Panc1 (cell line): Measurements from ENCODE around the gene GAL3ST3. TPM values are rescaled to one million over a fixed set of nuclear protein-coding genes. Genes with fewer than 3 reads are reported as not detected.

ENCODE experiments used
- ATAC-seq: fragments of 200-7000 bp; cut with Tn5 transposase; 2 replicates; pipeline ENCODE4 v1.9.1; 2020; ENCODE audit warnings: mild to moderate bottlenecking, moderate library complexity
- BruUV-seq: library from RNA; stranded (reverse); fragments of 400-500 nt; replicated peaks from 2 replicates; lab custom pipeline; 2021; lab: Mats Ljungman, UMichigan
- CTCF ChIA-PET: fragments of 300-600 bp; sonication (Branson Sonifier 250); formaldehyde crosslinking; loops from one replicate; lab custom pipeline; 2022; ENCODE audit warnings: antibody characterized with exemption; lab: Charles Lee
- POLR2A ChIA-PET: fragments of 300-600 bp; sonication (Branson Sonifier 250); formaldehyde crosslinking; loops from one replicate; lab custom pipeline; 2022; ENCODE audit warnings: antibody characterized with exemption; lab: Charles Lee
- DNase-seq: peaks from one replicate; pipeline ENCODE4 v3.0.0-alpha.2; 2010; ENCODE audit warnings: low read depth, low spot score
- H3K27ac ChIP-seq: 2 replicates; pipeline ENCODE4 v1.5.1; 2011; ENCODE audit warnings: mild to moderate bottlenecking, low read length, inconsistent platforms
- H3K27me3 ChIP-seq: fragments of 200-500 bp; sonication (Bioruptor generic); 2 replicates; pipeline ENCODE4 v1.6.0; 2014; ENCODE audit warnings: low read length, inconsistent platforms; ENCODE audit not compliant: control insufficient read depth, insufficient read depth
- H3K36me3 ChIP-seq: fragments of 200-500 bp; sonication (Bioruptor generic); 2 replicates; pipeline ENCODE4 v1.5.1; 2014; ENCODE audit warnings: inconsistent platforms, mild to moderate bottlenecking, low read length, moderate library complexity; ENCODE audit not compliant: control insufficient read depth, insufficient read depth
- H3K4me1 ChIP-seq: 2 replicates; pipeline ENCODE4 v1.5.1; 2011; ENCODE audit warnings: inconsistent platforms, mild to moderate bottlenecking, low read length, moderate library complexity; ENCODE audit not compliant: control insufficient read depth, insufficient read depth
- H3K4me3 ChIP-seq, 2 experiments: 2 replicates each; pipeline ENCODE4 v1.5.1; 2011 to 2012; ENCODE audit warnings: low read depth in 2 of 2, low read length in 2 of 2, mild to moderate bottlenecking in 2 of 2, inconsistent platforms in 1 of 2, moderate library complexity in 1 of 2
- H3K9me3 ChIP-seq: fragments of 200-500 bp; sonication (Bioruptor generic); 2 replicates; pipeline ENCODE4 v1.5.1; 2014; ENCODE audit warnings: low read depth, mild to moderate bottlenecking, inconsistent platforms, low read length, moderate library complexity; ENCODE audit not compliant: control insufficient read depth, insufficient read depth
- POLR2AphosphoS5 ChIP-seq: IDR thresholded peaks from 2 replicates; pipeline ENCODE4 v1.6.1; 2012; ENCODE audit warnings: mild to moderate bottlenecking, low read depth, low read length, moderate library complexity
- SIN3A ChIP-seq: IDR thresholded peaks from 2 replicates; pipeline ENCODE4 v1.6.1; 2012; ENCODE audit warnings: low read depth, mild to moderate bottlenecking, low read length, moderate library complexity, borderline replicate concordance; ENCODE audit not compliant: insufficient read depth
- TCF7L2 ChIP-seq: IDR thresholded peaks from 2 replicates; pipeline ENCODE4 v1.6.1; 2011; ENCODE audit warnings: mild to moderate bottlenecking, low read depth, low read length, inconsistent platforms
- in situ Hi-C: cut with HindIII; loops from 2 replicates; pipeline ENCODE4 v1.10.0; 2016; ENCODE audit warnings: low sequenced_read_pairs, low pct_unique_long_range_greater_than_20kb
- intact Hi-C: fragments of 100-400 bp; cut with micrococcal nuclease; formaldehyde crosslinking; loops from one replicate; pipeline ENCODE4 v1.10.0; 2022; ENCODE audit not compliant: unreplicated experiment
- total RNA-seq: library from RNA; stranded (reverse); gene quantifications from one replicate; pipeline ENCODE4 v1.2.1, GENCODE V29; 2021; ENCODE audit not compliant: unreplicated experiment
- TF ChIP-seq, protein P1 (sequence below): fragments of 450-650 bp; IDR thresholded peaks from 2 replicates; pipeline ENCODE4 v1.5.1; 2017; ENCODE audit warnings: mild to moderate bottlenecking
- TF ChIP-seq, protein P2 (sequence below), 2 experiments: IDR thresholded peaks; 2 replicates each; pipeline ENCODE4 v1.6.1; 2011 to 2012; ENCODE audit warnings: low read depth in 2 of 2, control low read depth in 1 of 2, low read length in 1 of 2, mild to moderate bottlenecking in 1 of 2, moderate library complexity in 1 of 2; ENCODE audit not compliant: insufficient read depth in 1 of 2

GAL3ST3 gene
- total RNA-seq, 1 experiment from 2014 or later: not detected

DNA sequence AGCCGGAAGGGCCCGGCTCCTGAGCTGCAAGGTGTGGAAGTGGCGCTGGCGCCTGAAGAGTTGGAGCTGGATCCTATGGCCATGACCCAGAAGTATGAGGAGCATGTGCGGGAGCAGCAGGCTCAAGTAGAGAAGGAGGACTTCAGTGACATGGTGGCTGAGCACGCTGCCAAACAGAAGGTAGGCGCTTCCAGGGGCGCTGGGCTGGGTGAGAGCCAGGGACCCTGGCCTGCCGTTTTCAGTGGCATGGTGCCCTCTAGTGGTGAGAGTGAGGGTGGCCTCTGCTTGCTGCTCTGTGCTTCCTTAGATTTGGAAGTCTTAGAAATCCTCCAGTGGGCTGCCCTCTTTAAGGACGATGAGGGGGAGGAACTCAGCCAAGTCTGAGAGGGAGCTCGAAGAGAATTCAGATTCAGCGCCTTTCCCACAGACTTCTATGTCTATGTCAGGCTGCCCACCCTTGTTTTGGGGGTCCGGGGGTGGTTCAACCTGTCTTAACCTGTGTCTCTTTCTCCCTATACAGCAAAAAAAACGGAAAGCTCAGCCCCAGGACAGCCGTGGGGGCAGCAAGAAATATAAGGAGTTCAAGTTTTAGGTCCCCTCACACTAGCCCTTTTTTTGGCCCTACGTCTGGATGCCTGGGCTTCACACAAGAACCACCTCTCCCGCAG lies 19.3 kb upstream of the GAL3ST3 start:
- in situ Hi-C loops: no loop called here
- H3K4me3 ChIP-seq: no peak overlapping the region
- H3K27ac ChIP-seq: peak overlapping the region; percentile 92
- TF ChIP-seq, protein P1, sequence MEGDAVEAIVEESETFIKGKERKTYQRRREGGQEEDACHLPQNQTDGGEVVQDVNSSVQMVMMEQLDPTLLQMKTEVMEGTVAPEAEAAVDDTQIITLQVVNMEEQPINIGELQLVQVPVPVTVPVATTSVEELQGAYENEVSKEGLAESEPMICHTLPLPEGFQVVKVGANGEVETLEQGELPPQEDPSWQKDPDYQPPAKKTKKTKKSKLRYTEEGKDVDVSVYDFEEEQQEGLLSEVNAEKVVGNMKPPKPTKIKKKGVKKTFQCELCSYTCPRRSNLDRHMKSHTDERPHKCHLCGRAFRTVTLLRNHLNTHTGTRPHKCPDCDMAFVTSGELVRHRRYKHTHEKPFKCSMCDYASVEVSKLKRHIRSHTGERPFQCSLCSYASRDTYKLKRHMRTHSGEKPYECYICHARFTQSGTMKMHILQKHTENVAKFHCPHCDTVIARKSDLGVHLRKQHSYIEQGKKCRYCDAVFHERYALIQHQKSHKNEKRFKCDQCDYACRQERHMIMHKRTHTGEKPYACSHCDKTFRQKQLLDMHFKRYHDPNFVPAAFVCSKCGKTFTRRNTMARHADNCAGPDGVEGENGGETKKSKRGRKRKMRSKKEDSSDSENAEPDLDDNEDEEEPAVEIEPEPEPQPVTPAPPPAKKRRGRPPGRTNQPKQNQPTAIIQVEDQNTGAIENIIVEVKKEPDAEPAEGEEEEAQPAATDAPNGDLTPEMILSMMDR: peak; percentile 97
- TF ChIP-seq POLR2AphosphoS5 (no peak), TCF7L2 (no peak)
- DNase-seq: no peak
- BruUV-seq: no TSS peak
- ChIA-PET POLR2A (interaction anchor here (0.5 kb wide), 1 partner anchor 27 kb away, joined by 4 read pairs; no protein-coding TSS in a partner anchor), CTCF (interaction anchor here (0.6 to 1.3 kb wide), 3 partner anchors 13 to 67 kb away, joined by 3 to 6 read pairs (median 5); no protein-coding TSS in a partner anchor)
- intact Hi-C loops: no loop called here
- H3K27me3 ChIP-seq: no peaks in the 10 kb centered on the region
- peak; percentile 61 for ATAC-seq
- H3K4me1 ChIP-seq: peaks cover 27% of the 10 kb centered on the region
- peaks cover 33% of the 10 kb centered on the region for H3K36me3 ChIP-seq
- H3K9me3 ChIP-seq: no peaks in the 10 kb centered on the region

DNA sequence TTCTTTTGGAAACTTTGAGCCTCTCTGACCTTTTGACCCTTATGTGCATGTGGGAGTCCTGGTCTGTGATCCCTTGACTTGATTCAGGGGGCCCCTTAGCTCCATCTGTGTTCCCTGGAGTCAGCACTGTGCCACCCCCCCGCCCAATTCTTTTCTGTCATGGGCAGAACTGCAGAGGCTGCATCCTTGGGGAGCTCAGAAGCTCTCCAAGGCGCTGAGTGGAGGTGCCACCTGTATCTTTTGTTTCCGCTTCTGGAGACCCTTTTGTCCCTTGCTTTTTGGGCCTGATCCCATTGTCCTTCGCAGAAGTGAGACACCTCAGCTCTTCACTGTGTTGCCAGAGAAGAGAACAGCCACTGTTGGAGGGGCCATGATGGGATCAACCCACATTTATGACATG lies 18.7 kb upstream of the GAL3ST3 start:
- no TSS peak for BruUV-seq
- Histone ChIP-seq H3K27ac (peak overlapping the region; percentile 92; the same call in 1 of the 2 replicates), H3K36me3 (peaks cover 38% of the 10 kb centered on the region), H3K4me1 (peaks cover 27% of the 10 kb centered on the region), H3K9me3 (no peaks in the 10 kb centered on the region), H3K4me3 (no peak overlapping the region), H3K27me3 (no peaks in the 10 kb centered on the region)
- POLR2A ChIA-PET: no interaction called here
- no peak for ATAC-seq
- CTCF ChIA-PET: interaction anchor here (1.1 to 1.3 kb wide), 2 partner anchors 12 to 68 kb away, joined by 3 to 6 read pairs; no protein-coding TSS in a partner anchor
- TF ChIP-seq POLR2AphosphoS5 (no peak), TCF7L2 (no peak), SIN3A (no peak)
- TF ChIP-seq, protein P2, sequence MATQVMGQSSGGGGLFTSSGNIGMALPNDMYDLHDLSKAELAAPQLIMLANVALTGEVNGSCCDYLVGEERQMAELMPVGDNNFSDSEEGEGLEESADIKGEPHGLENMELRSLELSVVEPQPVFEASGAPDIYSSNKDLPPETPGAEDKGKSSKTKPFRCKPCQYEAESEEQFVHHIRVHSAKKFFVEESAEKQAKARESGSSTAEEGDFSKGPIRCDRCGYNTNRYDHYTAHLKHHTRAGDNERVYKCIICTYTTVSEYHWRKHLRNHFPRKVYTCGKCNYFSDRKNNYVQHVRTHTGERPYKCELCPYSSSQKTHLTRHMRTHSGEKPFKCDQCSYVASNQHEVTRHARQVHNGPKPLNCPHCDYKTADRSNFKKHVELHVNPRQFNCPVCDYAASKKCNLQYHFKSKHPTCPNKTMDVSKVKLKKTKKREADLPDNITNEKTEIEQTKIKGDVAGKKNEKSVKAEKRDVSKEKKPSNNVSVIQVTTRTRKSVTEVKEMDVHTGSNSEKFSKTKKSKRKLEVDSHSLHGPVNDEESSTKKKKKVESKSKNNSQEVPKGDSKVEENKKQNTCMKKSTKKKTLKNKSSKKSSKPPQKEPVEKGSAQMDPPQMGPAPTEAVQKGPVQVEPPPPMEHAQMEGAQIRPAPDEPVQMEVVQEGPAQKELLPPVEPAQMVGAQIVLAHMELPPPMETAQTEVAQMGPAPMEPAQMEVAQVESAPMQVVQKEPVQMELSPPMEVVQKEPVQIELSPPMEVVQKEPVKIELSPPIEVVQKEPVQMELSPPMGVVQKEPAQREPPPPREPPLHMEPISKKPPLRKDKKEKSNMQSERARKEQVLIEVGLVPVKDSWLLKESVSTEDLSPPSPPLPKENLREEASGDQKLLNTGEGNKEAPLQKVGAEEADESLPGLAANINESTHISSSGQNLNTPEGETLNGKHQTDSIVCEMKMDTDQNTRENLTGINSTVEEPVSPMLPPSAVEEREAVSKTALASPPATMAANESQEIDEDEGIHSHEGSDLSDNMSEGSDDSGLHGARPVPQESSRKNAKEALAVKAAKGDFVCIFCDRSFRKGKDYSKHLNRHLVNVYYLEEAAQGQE (IDR thresholded peaks at IDR 0.05; ENCODE audit: insufficient read depth in 1 of 2, low read depth in 2 of 2, low read length in 1 of 2): no peak
- TF ChIP-seq, protein P1: no peak
- DNase-seq: no peak
- in situ Hi-C loops (no loop called here), intact Hi-C loops (no loop called here)
